ENCODE results near the gene HTR7. TPM values are rescaled to one million over a fixed set of nuclear protein-coding genes. Genes with fewer than 3 reads are reported as not detected.

Gene HTR7
- total and polyA plus RNA-seq, 2 of the 4 experiments (the other 2 are of a cell fraction): 0.43 to 0.72 TPM

DNA sequence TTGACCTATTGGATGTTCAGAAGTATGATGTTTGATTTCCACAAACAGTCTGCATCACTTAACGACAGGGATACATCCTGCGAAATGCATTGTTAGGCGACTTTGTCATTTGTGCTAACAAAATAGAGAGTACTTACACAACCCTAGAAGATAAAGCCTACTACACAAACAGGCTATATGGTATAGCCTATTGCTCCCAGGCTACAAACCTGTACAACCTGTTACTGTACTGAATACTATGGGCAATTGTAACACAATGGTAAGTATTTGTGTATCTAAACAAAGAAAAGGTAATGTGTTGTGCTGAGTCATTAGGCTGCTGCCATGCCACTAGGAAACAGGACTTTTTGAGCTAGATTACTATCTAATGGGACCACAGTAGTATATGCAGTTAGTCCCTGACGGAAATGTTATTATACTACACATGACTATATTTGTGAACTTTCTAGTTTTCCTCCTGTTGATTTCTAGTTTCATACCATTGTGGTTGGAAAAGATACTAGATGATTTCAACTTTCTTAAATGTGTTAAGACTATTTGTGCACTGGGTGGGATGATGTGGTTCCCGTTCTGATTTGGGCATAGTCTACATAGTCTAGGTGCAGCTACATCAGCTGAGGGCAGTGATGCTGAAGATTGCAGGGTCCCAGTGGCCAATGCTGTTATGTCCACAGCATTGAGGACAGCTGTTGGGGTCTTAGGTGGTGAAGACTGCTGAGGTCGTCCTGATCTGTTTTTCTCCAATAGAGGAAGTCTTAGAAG lies 161.7 kb downstream of the HTR7 start:
- no peak overlapping the region for H3K27ac ChIP-seq (ENCODE audit: insufficient read depth, low read length)
- H4K5ac ChIP-seq (ENCODE audit: low read depth, low read length): no peak overlapping the region
- H3K4me1 ChIP-seq (ENCODE audit: control insufficient read depth, insufficient read depth, low read length): no peaks in the 10 kb centered on the region
- POLR2A ChIA-PET (ENCODE audit: unreplicated experiment): no interaction called here
- H3K9me1 ChIP-seq (ENCODE audit: insufficient read depth, low read length): no peaks in the 10 kb centered on the region
- DNase-seq (no peak), ATAC-seq (ENCODE audit: low read depth) (no peak)
- no peak overlapping the region for H3K4ac ChIP-seq (ENCODE audit: low read depth, low read length)
- no peaks in the 10 kb centered on the region for H3K79me1 ChIP-seq (ENCODE audit: low read depth in 1 of 2, low read length in 2 of 2)
- BruUV-seq (replicated peaks): no TSS peak
- intact Hi-C loops (cut with micrococcal nuclease) (no loop called here), dilution Hi-C loops (cut with HindIII; ENCODE audit: low sequenced_read_pairs, unreplicated experiment) (no loop called here), in situ Hi-C loops (cut with MboI; ENCODE audit: low sequenced_read_pairs) (no loop called here)
- no peak overlapping the region for H2BK20ac ChIP-seq (ENCODE audit: low read depth, low read length)
- no peak overlapping the region for H3K14ac ChIP-seq (replicated peaks; ENCODE audit: low read depth, low read length)
- no peak overlapping the region for H2AK9ac ChIP-seq (replicated peaks; ENCODE audit: low read depth, low read length, poor library complexity)
- no peak overlapping the region for H2AK5ac ChIP-seq (ENCODE audit: low read depth, low read length)
- H3K56ac ChIP-seq (ENCODE audit: extremely low read depth, insufficient read depth, low read length): no peak overlapping the region
- no peak overlapping the region for H3K4me2 ChIP-seq (ENCODE audit: low read depth, low read length)
- TF ChIP-seq CTCF (conservative IDR thresholded peaks at IDR 0.05; ENCODE audit: low read depth, low read length): no peak
- TF ChIP-seq SMC3 (IDR thresholded peaks at IDR 0.05; ENCODE audit: low read depth, low read length): no peak
- TF ChIP-seq RAD21 (IDR thresholded peaks at IDR 0.05; ENCODE audit: low read length): no peak
- TF ChIP-seq MAFK (IDR thresholded peaks at IDR 0.05; ENCODE audit: low read depth, low read length): no peak
- TF ChIP-seq FOS (IDR thresholded peaks at IDR 0.05; ENCODE audit: low read depth, low read length): no peak
- no peak for TF ChIP-seq CEBPB (IDR thresholded peaks at IDR 0.05; ENCODE audit: low read depth, low read length)
- TF ChIP-seq POLR2A (IDR thresholded peaks at IDR 0.05; ENCODE audit: low read depth, low read length): no peak
- TF ChIP-seq RFX5 (IDR thresholded peaks at IDR 0.05; ENCODE audit: low read depth, low read length): no peak
- TF ChIP-seq, protein P1, sequence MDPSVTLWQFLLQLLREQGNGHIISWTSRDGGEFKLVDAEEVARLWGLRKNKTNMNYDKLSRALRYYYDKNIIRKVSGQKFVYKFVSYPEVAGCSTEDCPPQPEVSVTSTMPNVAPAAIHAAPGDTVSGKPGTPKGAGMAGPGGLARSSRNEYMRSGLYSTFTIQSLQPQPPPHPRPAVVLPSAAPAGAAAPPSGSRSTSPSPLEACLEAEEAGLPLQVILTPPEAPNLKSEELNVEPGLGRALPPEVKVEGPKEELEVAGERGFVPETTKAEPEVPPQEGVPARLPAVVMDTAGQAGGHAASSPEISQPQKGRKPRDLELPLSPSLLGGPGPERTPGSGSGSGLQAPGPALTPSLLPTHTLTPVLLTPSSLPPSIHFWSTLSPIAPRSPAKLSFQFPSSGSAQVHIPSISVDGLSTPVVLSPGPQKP (IDR thresholded peaks at IDR 0.05; ENCODE audit: borderline replicate concordance, low read depth, low read length): no peak
- TF ChIP-seq RCOR1 (IDR thresholded peaks at IDR 0.05; ENCODE audit: insufficient replicate concordance, low read length): no peak
- TF ChIP-seq MAZ (IDR thresholded peaks at IDR 0.05; ENCODE audit: borderline replicate concordance, low read depth, low read length): no peak
- no peak for TF ChIP-seq CHD1 (IDR thresholded peaks at IDR 0.05; ENCODE audit: low read depth, low read length)
- no peak for TF ChIP-seq USF2 (IDR thresholded peaks at IDR 0.05; ENCODE audit: low read depth, low read length)
- TF ChIP-seq BHLHE40 (IDR thresholded peaks at IDR 0.05; ENCODE audit: low read depth, low read length): no peak
- no peak for TF ChIP-seq MXI1 (IDR thresholded peaks at IDR 0.05; ENCODE audit: borderline replicate concordance, low read depth, low read length)
- TF ChIP-seq NFE2L2 (IDR thresholded peaks at IDR 0.05; ENCODE audit: low read depth, low read length): no peak
- H3K9me3 ChIP-seq (ENCODE audit: control insufficient read depth, insufficient read depth, low read length): no peaks in the 10 kb centered on the region
- no peak overlapping the region for H2BK15ac ChIP-seq (ENCODE audit: low read depth, low read length)
- CTCF ChIA-PET: no interaction called here
- H2BK120ac ChIP-seq (ENCODE audit: low read depth, low read length): no peak overlapping the region
- H3K27me3 ChIP-seq (ENCODE audit: control insufficient read depth, insufficient read depth, low read length): no peaks in the 10 kb centered on the region
- H3K4me3 ChIP-seq (ENCODE audit: insufficient read depth, low read depth, low read length): no peak overlapping the region
- H4K20me1 ChIP-seq (ENCODE audit: insufficient read depth, low read length): no peaks in the 10 kb centered on the region
- no peak overlapping the region for H2BK5ac ChIP-seq (ENCODE audit: low read depth, low read length, poor library complexity, severe bottlenecking)
- no peaks in the 10 kb centered on the region for H3K36me3 ChIP-seq (ENCODE audit: control insufficient read depth, insufficient read depth, low read length)
- no peak overlapping the region for H4K91ac ChIP-seq (ENCODE audit: insufficient read depth, low read depth, low read length)
- H2AFZ ChIP-seq (replicated peaks; ENCODE audit: low read length, poor library complexity): no peak overlapping the region
- H3K23ac ChIP-seq (ENCODE audit: low read depth, low read length): no peak overlapping the region
- no peak overlapping the region for H3K9ac ChIP-seq (ENCODE audit: low read depth, low read length)
- no peak overlapping the region for H3K18ac ChIP-seq (ENCODE audit: low read depth, low read length)
- WGBS, 2 experiments (ENCODE audit: extremely low coverage in 2 of 2, insufficient read length in 1 of 2): no CpG with 5 or more reads among the region's 6 CpGs
- no peak overlapping the region for H4K8ac ChIP-seq (ENCODE audit: low read depth in 2 of 2, low read length in 2 of 2)

Data from IMR-90 (cell line).